ENCODE results near the gene GAGE13.
A peak's percentile ranks its signal among the peaks of the same experiment; 100 is the strongest.
"Not testable (repeated sequence)": the region's sequence is repeated elsewhere in the genome, so short reads cannot be mapped to it uniquely, and the experiment has no call there.

GAGE13 gene

GRCh38 chrX:49303346-49303745 lies 28.0 kb upstream of the GAGE13 start, which contains the start of gene GAGE10:
Gene GAGE10, plus strand, starts transcription at chrX:49303646. Its CDS starts 1,214 bp downstream, at chrX:49304860.
- no peaks in the 10 kb centered on the region for H3K9me3 ChIP-seq (ENCODE audit: insufficient read depth, low read length)
- no peaks in the 10 kb centered on the region for H3K79me2 ChIP-seq (ENCODE audit: insufficient read depth, low read length)
- no peak within 1 kb of the TSS for H2AFZ ChIP-seq (ENCODE audit: low read depth, low read length, severe bottlenecking)
- H3K9ac ChIP-seq (ENCODE audit: low read length): no peak within 1 kb of the TSS
- H4K20me1 ChIP-seq (ENCODE audit: low read depth, low read length): no peaks in the 10 kb centered on the region
- no peaks in the 10 kb centered on the region for H3K9me2 ChIP-seq (replicated peaks; ENCODE audit: insufficient read depth, low read length)
- TF ChIP-seq CTCF (IDR thresholded peaks at IDR 0.05; ENCODE audit: insufficient read depth, low read length, poor library complexity, severe bottlenecking) (no peak), EZH2phosphoT487 (conservative IDR thresholded peaks at IDR 0.05; ENCODE audit: low read length) (no peak)
- no peaks in the 10 kb centered on the region for H3K36me3 ChIP-seq (ENCODE audit: low read length)
- H3F3A ChIP-seq (ENCODE audit: insufficient read depth): no peaks in the 10 kb centered on the region
- no peaks in the 10 kb centered on the region for H3K27me3 ChIP-seq (ENCODE audit: low read length)
- H3K27ac ChIP-seq (ENCODE audit: low read depth, low read length): no peak within 1 kb of the TSS
- H3K4me2 ChIP-seq (ENCODE audit: low read depth, low read length, poor library complexity, severe bottlenecking): no peak within 1 kb of the TSS
- H3K4me3 ChIP-seq (ENCODE audit: insufficient read depth, low read length, poor library complexity, severe bottlenecking): no peak within 1 kb of the TSS

GRCh38 chrX:49307775-49308174 lies 23.6 kb upstream of the GAGE13 start:
- not testable (repeated sequence) for H3K4me2 ChIP-seq (ENCODE audit: low read depth, low read length, poor library complexity, severe bottlenecking); H3K79me2 ChIP-seq (ENCODE audit: insufficient read depth, low read length); H3K9ac ChIP-seq (ENCODE audit: low read length)

GRCh38 chrX:49308604-49309269 lies 22.6 kb upstream of the GAGE13 start:
- no peak for TF ChIP-seq EZH2phosphoT487 (conservative IDR thresholded peaks at IDR 0.05; ENCODE audit: low read length)
- TF ChIP-seq CTCF (IDR thresholded peaks at IDR 0.05; ENCODE audit: insufficient read depth, low read length, poor library complexity, severe bottlenecking): no peak
- peak overlapping the region; percentile 48 for H3K4me2 ChIP-seq (ENCODE audit: low read depth, low read length, poor library complexity, severe bottlenecking)
- no peaks in the 10 kb centered on the region for H3K27me3 ChIP-seq (ENCODE audit: low read length)
- H3K27ac ChIP-seq (ENCODE audit: low read depth, low read length): no peak overlapping the region
- H3K9me2 ChIP-seq (replicated peaks; ENCODE audit: insufficient read depth, low read length): no peaks in the 10 kb centered on the region
- H3K9ac ChIP-seq (ENCODE audit: low read length): no peak overlapping the region
- peak overlapping the region; percentile 14 for H3K4me3 ChIP-seq (ENCODE audit: insufficient read depth, low read length, poor library complexity, severe bottlenecking)
- no peaks in the 10 kb centered on the region for H4K20me1 ChIP-seq (ENCODE audit: low read depth, low read length)
- no peaks in the 10 kb centered on the region for H3K79me2 ChIP-seq (ENCODE audit: insufficient read depth, low read length)
- H3K36me3 ChIP-seq (ENCODE audit: low read length): no peaks in the 10 kb centered on the region
- no peaks in the 10 kb centered on the region for H3K9me3 ChIP-seq (ENCODE audit: insufficient read depth, low read length)
- no peaks in the 10 kb centered on the region for H3F3A ChIP-seq (ENCODE audit: insufficient read depth)
- peak overlapping the region; percentile 64 for H2AFZ ChIP-seq (ENCODE audit: low read depth, low read length, severe bottlenecking)

More at GRCh38 chrX:49307775-49308174, 23.6 kb upstream of the GAGE13 start:
- H2AFZ ChIP-seq (ENCODE audit: low read depth, low read length, severe bottlenecking); H3K27ac ChIP-seq (ENCODE audit: low read depth, low read length); H3F3A ChIP-seq (ENCODE audit: insufficient read depth); H3K9me2 ChIP-seq (replicated peaks; ENCODE audit: insufficient read depth, low read length); H3K9me3 ChIP-seq (ENCODE audit: insufficient read depth, low read length); H3K4me3 ChIP-seq (ENCODE audit: insufficient read depth, low read length, poor library complexity, severe bottlenecking); H3K36me3 ChIP-seq (ENCODE audit: low read length); H4K20me1 ChIP-seq (ENCODE audit: low read depth, low read length); H3K27me3 ChIP-seq (ENCODE audit: low read length): not testable (repeated sequence)

GRCh38 chrX:49309401-49309981 lies 21.9 kb upstream of the GAGE13 start:
- H3K27me3 ChIP-seq (ENCODE audit: low read length): no peaks in the 10 kb centered on the region
- no peak overlapping the region for H3K27ac ChIP-seq (ENCODE audit: low read depth, low read length)
- no peaks in the 10 kb centered on the region for H3K9me2 ChIP-seq (replicated peaks; ENCODE audit: insufficient read depth, low read length)
- H3F3A ChIP-seq (ENCODE audit: insufficient read depth): no peaks in the 10 kb centered on the region
- peak overlapping the region; percentile 14 for H3K4me3 ChIP-seq (ENCODE audit: insufficient read depth, low read length, poor library complexity, severe bottlenecking)
- H2AFZ ChIP-seq (ENCODE audit: low read depth, low read length, severe bottlenecking): peak overlapping the region; percentile 64
- H3K9ac ChIP-seq (ENCODE audit: low read length): 0 out of 2 replicates have a peak overlapping the region, but pooled peaks have one; percentile 18
- TF ChIP-seq EZH2phosphoT487 (conservative IDR thresholded peaks at IDR 0.05; ENCODE audit: low read length): no peak
- no peak for TF ChIP-seq CTCF (IDR thresholded peaks at IDR 0.05; ENCODE audit: insufficient read depth, low read length, poor library complexity, severe bottlenecking)
- peak overlapping the region; percentile 48 for H3K4me2 ChIP-seq (ENCODE audit: low read depth, low read length, poor library complexity, severe bottlenecking)
- no peaks in the 10 kb centered on the region for H3K79me2 ChIP-seq (ENCODE audit: insufficient read depth, low read length)
- no peaks in the 10 kb centered on the region for H3K36me3 ChIP-seq (ENCODE audit: low read length)
- H3K9me3 ChIP-seq (ENCODE audit: insufficient read depth, low read length): no peaks in the 10 kb centered on the region
- no peaks in the 10 kb centered on the region for H4K20me1 ChIP-seq (ENCODE audit: low read depth, low read length)

All from SU-DHL-6 (cell line).